Neural cell (in vitro differentiated cells): ENCODE results near the gene GCN1. TPM values are rescaled to one million over a fixed set of nuclear protein-coding genes. Genes with fewer than 3 reads are reported as not detected.

Experiments
- H2AFZ ChIP-seq: fragments of 200-600, 300-800 bp; sonication (generic), shearing (Covaris generic); 2 replicates; pipeline ENCODE4 v1.6.0; 2014; ENCODE audit warnings: low read depth, mild to moderate bottlenecking, antibody characterized with exemption, low read length, moderate library complexity
- H3F3A ChIP-seq: fragments of 200-600 bp; shearing (Covaris generic); 2 replicates; pipeline ENCODE4 v1.6.1; 2016; ENCODE audit warnings: mild to moderate bottlenecking, moderate library complexity, mixed read lengths, antibody characterized with exemption, low read length; ENCODE audit not compliant: insufficient read depth, poor library complexity, severe bottlenecking
- H3K27ac ChIP-seq: fragments of 200-600, 300-800 bp; sonication (generic), shearing (Covaris generic); 2 replicates; pipeline ENCODE4 v1.5.1; 2014; ENCODE audit warnings: mild to moderate bottlenecking, low read length, moderate library complexity
- H3K27me3 ChIP-seq: fragments of 300-800, 200-600 bp; sonication (generic), shearing (Covaris generic); 2 replicates; pipeline ENCODE4 v1.6.0; 2014; ENCODE audit warnings: mild to moderate bottlenecking, low read depth, low read length, moderate library complexity; ENCODE audit not compliant: insufficient read depth
- H3K36me3 ChIP-seq: fragments of 300-800, 200-600 bp; sonication (generic), shearing (Covaris generic); 2 replicates; pipeline ENCODE4 v1.5.1; 2014; ENCODE audit warnings: mild to moderate bottlenecking, antibody characterized with exemption, low read length, moderate library complexity; ENCODE audit not compliant: insufficient read depth
- H3K4me2 ChIP-seq: fragments of 300-800, 200-600 bp; sonication (generic), shearing (Covaris generic); 2 replicates; pipeline ENCODE4 v1.6.0; 2014; ENCODE audit warnings: mild to moderate bottlenecking, low read length
- H3K4me3 ChIP-seq: fragments of 300-800, 200-600 bp; sonication (generic), shearing (Covaris generic); 2 replicates; pipeline ENCODE4 v1.5.1; 2014; ENCODE audit warnings: mild to moderate bottlenecking, low read length, moderate library complexity
- H3K79me2 ChIP-seq: fragments of 200-600 bp; shearing (Covaris generic); replicated peaks from 2 replicates; pipeline ENCODE4 v1.6.0; 2014; ENCODE audit warnings: mild to moderate bottlenecking, low read length, moderate library complexity; ENCODE audit not compliant: insufficient read depth
- H3K9ac ChIP-seq: fragments of 300-800, 200-600 bp; sonication (generic), shearing (Covaris generic); 2 replicates; pipeline ENCODE4 v1.6.1; 2016; ENCODE audit warnings: mild to moderate bottlenecking, low read length, mixed read lengths
- H3K9me2 ChIP-seq: fragments of 200-600 bp; shearing (Covaris generic); 2 replicates; pipeline ENCODE4 v1.6.1; 2016; ENCODE audit warnings: mild to moderate bottlenecking, low read length, mixed read lengths; ENCODE audit not compliant: insufficient read depth
- H3K9me3 ChIP-seq: fragments of 200-600, 300-800 bp; sonication (generic), shearing (Covaris generic); 2 replicates; pipeline ENCODE4 v1.6.1; 2016; ENCODE audit warnings: mild to moderate bottlenecking, mixed run types, low read length, moderate library complexity, mixed read lengths
- H4K20me1 ChIP-seq: fragments of 200-600 bp; shearing (Covaris generic); 2 replicates; pipeline ENCODE4 v1.6.1; 2016; ENCODE audit warnings: mild to moderate bottlenecking, mixed run types; ENCODE audit not compliant: insufficient read depth
- CTCF ChIP-seq: fragments of 450-650 bp; IDR thresholded peaks from 2 replicates; pipeline ENCODE4 v1.5.1; 2014; ENCODE audit warnings: antibody characterized with exemption, mild to moderate bottlenecking, moderate library complexity; ENCODE audit not compliant: poor library complexity, severe bottlenecking
- EP300 ChIP-seq: fragments of 450-650 bp; conservative IDR thresholded peaks from 2 replicates; pipeline ENCODE4 v1.6.1; 2014; ENCODE audit warnings: antibody characterized with exemption, mild to moderate bottlenecking, moderate library complexity; ENCODE audit not compliant: poor library complexity, severe bottlenecking
- EZH2 ChIP-seq: fragments of 200-600, 300-800 bp; shearing (Covaris generic), sonication (generic); IDR thresholded peaks from 2 replicates; pipeline ENCODE4 v1.6.1; 2014; ENCODE audit warnings: antibody characterized with exemption, low read length, borderline replicate concordance, mild to moderate bottlenecking; ENCODE audit not compliant: insufficient read depth, poor library complexity, severe bottlenecking
- MXI1 ChIP-seq: fragments of 450-650 bp; conservative IDR thresholded peaks from 2 replicates; pipeline ENCODE4 v1.6.1; 2014; ENCODE audit warnings: antibody characterized with exemption, mild to moderate bottlenecking; ENCODE audit not compliant: poor library complexity, severe bottlenecking
- POLR2AphosphoS5 ChIP-seq: IDR thresholded peaks from 2 replicates; pipeline ENCODE4 v1.6.1; 2012
- RAD21 ChIP-seq: fragments of 450-650 bp; conservative IDR thresholded peaks from 2 replicates; pipeline ENCODE4 v1.6.1; 2014; ENCODE audit warnings: antibody characterized with exemption, mild to moderate bottlenecking, moderate library complexity
- REST ChIP-seq: IDR thresholded peaks from 2 replicates; pipeline ENCODE4 v1.6.1; 2012; ENCODE audit warnings: borderline replicate concordance
- SMC3 ChIP-seq: fragments of 450-650 bp; conservative IDR thresholded peaks from 2 replicates; pipeline ENCODE4 v1.6.1; 2014; ENCODE audit warnings: antibody characterized with exemption, mild to moderate bottlenecking, moderate library complexity; ENCODE audit not compliant: poor library complexity
- TAF1 ChIP-seq: IDR thresholded peaks from 2 replicates; pipeline ENCODE4 v1.6.1; 2012; ENCODE audit warnings: low read depth
- polyA minus RNA-seq: library from RNA; depleted of rRNA, polyadenylated mRNA; stranded (reverse); fragments of >200 nt; gene quantifications from 2 replicates; pipeline ENCODE4 v1.2.3, GENCODE V29; 2014
- polyA plus RNA-seq: library from polyadenylated mRNA; depleted of rRNA; stranded (reverse); fragments of >200 nt; gene quantifications from 2 replicates; pipeline ENCODE4 v1.2.3, GENCODE V29; 2014

GCN1 gene
- polyA plus RNA-seq = 21.5 and 27.4 TPM in 2 replicates
- polyA minus RNA-seq = 53.1 and 99.2 TPM in 2 replicates

GRCh38 chr12:120194534-120195395, at the start of gene GCN1:
TSS of gene GCN1 (minus strand) at chr12:120194715. CDS start at chr12:120194697, 18 bp downstream.
- Histone ChIP-seq H4K20me1 (no peaks in the 10 kb centered on the region), H3K9me3 (no peaks in the 10 kb centered on the region), H2AFZ (peak within 1 kb of the TSS; percentile 69), H3K9me2 (no peaks in the 10 kb centered on the region), H3F3A (no peaks in the 10 kb centered on the region), H3K27me3 (no peaks in the 10 kb centered on the region), H3K79me2 (peaks cover 24% of the 10 kb centered on the region), H3K9ac (peak within 1 kb of the TSS; percentile 73), H3K4me3 (peak within 1 kb of the TSS; percentile 90), H3K4me2 (peak within 1 kb of the TSS; percentile 83), H3K36me3 (no peaks in the 10 kb centered on the region), H3K27ac (peak within 1 kb of the TSS; percentile 54)
- TF ChIP-seq MXI1 (peak; percentile 97), TAF1 (no peak), REST (no peak), EP300 (peak; percentile 54), POLR2AphosphoS5 (peak; percentile 92)

GRCh38 chr12:120242971-120243699, 48.6 kb upstream of the GCN1 start:
- no peaks in the 10 kb centered on the region for H3K9me2 ChIP-seq
- no peak overlapping the region for H3K4me2 ChIP-seq
- no peak overlapping the region for H3K9ac ChIP-seq
- no peak overlapping the region for H3K27ac ChIP-seq
- no peaks in the 10 kb centered on the region for H4K20me1 ChIP-seq
- no peak overlapping the region for H2AFZ ChIP-seq
- H3K4me3 ChIP-seq = no peak overlapping the region
- TF ChIP-seq MXI1 (no peak), EP300 (no peak), RAD21 (no peak), TAF1 (no peak), POLR2AphosphoS5 (no peak), REST (no peak), CTCF (no peak), EZH2 (no peak), SMC3 (no peak)
- H3K36me3 ChIP-seq = no peaks in the 10 kb centered on the region
- H3F3A ChIP-seq = no peaks in the 10 kb centered on the region
- no peaks in the 10 kb centered on the region for H3K9me3 ChIP-seq
- no peaks in the 10 kb centered on the region for H3K79me2 ChIP-seq
- no peaks in the 10 kb centered on the region for H3K27me3 ChIP-seq
